Measurements from ENCODE around the gene VEPH1. TPM values are rescaled to one million over a fixed set of nuclear protein-coding genes. Genes with fewer than 3 reads are reported as not detected.

Gene VEPH1
- total and polyA plus RNA-seq, 9 of the 15 experiments (the other 6 are each of a cell fraction or from before 2014, with no cell fraction given): 4.5 to 15.6 (median 5.8) TPM

- peak; percentile 84 for TF ChIP-seq MAFG (tag; conservative IDR thresholded peaks at IDR 0.05)
- no peak for TF ChIP-seq ZFPM2 (CRISPR knock-in tag; IDR thresholded peaks at IDR 0.05)
- TF ChIP-seq MLLT1 (IDR thresholded peaks at IDR 0.05): no peak
- TF ChIP-seq TOE1 (IDR thresholded peaks at IDR 0.05; ENCODE audit: borderline replicate concordance): no peak
- no peak for TF ChIP-seq TOE1 (CRISPR knock-in tag; IDR thresholded peaks at IDR 0.05; ENCODE audit: borderline replicate concordance, low read depth)
- TF ChIP-seq ZNF174 (CRISPR knock-in tag; IDR thresholded peaks at IDR 0.05): no peak
- no peak for TF ChIP-seq ZNF830 (CRISPR knock-in tag; IDR thresholded peaks at IDR 0.05)
- TF ChIP-seq RFX5 (IDR thresholded peaks at IDR 0.05; ENCODE audit: low read depth, low read length): no peak
- no peak for TF ChIP-seq SRSF9 (IDR thresholded peaks at IDR 0.05; ENCODE audit: borderline replicate concordance, low read depth, low read length)
- TF ChIP-seq XRCC5 (IDR thresholded peaks at IDR 0.05; ENCODE audit: low read depth, low read length): no peak
- TF ChIP-seq ZNF184 (CRISPR knock-in tag; IDR thresholded peaks at IDR 0.05): no peak
- no peak for TF ChIP-seq HSF4 (CRISPR knock-in tag; IDR thresholded peaks at IDR 0.05; ENCODE audit: borderline replicate concordance)
- TF ChIP-seq GMEB1 (CRISPR knock-in tag; IDR thresholded peaks at IDR 0.05): no peak
- no peak for TF ChIP-seq AFF4 (CRISPR knock-in tag; IDR thresholded peaks at IDR 0.05)
- TF ChIP-seq SMARCA4 (IDR thresholded peaks at IDR 0.05): no peak
- no peak for TF ChIP-seq PRMT5 (CRISPR knock-in tag; IDR thresholded peaks at IDR 0.05)
- TF ChIP-seq YY1 (IDR thresholded peaks at IDR 0.05; ENCODE audit: borderline replicate concordance in 1 of 3, control insufficient read depth in 1 of 3, extremely low read depth in 1 of 3, insufficient read depth in 3 of 3, insufficient read length in 1 of 3, insufficient replicate concordance in 2 of 3, low read depth in 1 of 3, low read length in 2 of 3): no peak
- TF ChIP-seq C11orf30 (IDR thresholded peaks at IDR 0.05; ENCODE audit: low read depth): peak; percentile 83
- TF ChIP-seq ZNF696 (CRISPR knock-in tag; conservative IDR thresholded peaks at IDR 0.05): no peak
- TF ChIP-seq FOS (IDR thresholded peaks at IDR 0.05; ENCODE audit: extremely low read depth, insufficient read length): no peak
- TF ChIP-seq U2AF2 (optimal IDR thresholded peaks at IDR 0.05; ENCODE audit: low read depth, low read length): no peak
- TF ChIP-seq SAFB2 (IDR thresholded peaks at IDR 0.05; ENCODE audit: borderline replicate concordance, low read depth, low read length, severe bottlenecking): no peak
- no peak for TF ChIP-seq BHLHE40 (IDR thresholded peaks at IDR 0.05; ENCODE audit: low read length)
- TF ChIP-seq ARID1B (IDR thresholded peaks at IDR 0.05): no peak
Measured at GRCh38 chr3:157441102-157441624, 62.1 kb downstream of the VEPH1 start (continued).
